ENCODE data around the gene SCLY.
"Not testable (repeated sequence)": the region's sequence is repeated elsewhere in the genome, so short reads cannot be mapped to it uniquely, and the experiment has no call there.

SCLY gene

GRCh38 chr2:238025741-238026360 is 35.0 kb upstream of the SCLY start:
- H3K36me3 ChIP-seq (ENCODE audit: control insufficient read depth in 1 of 2, insufficient read depth in 2 of 2, low read length in 2 of 2): peaks cover 7 to 42% of the 10 kb centered on the region in 2 donors

DNA sequence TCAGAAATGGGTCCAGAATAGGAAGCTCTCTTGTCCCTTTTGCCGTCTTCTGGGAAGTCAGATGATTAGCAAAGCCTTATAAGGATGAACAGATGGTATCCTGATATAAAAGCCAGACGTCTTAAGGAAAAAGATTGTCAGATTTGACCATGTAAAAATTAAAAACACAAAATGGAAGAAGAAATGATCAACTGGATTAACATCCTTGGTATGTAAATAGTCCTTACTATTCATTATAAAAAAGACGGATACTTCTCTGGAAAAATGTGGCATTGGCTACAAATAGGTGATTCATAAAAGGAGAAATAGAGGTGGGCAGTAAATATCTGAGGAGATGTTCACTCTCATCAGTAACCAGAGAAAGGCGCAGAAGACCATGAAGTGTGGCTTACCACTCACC is 33.7 kb upstream of the SCLY start:
- Histone ChIP-seq H3K27me3 (ENCODE audit: control insufficient read depth in 1 of 2, insufficient read depth in 2 of 2, low read length in 2 of 2) (no peaks in the 10 kb centered on the region), H3K36me3 (ENCODE audit: control insufficient read depth in 1 of 2, insufficient read depth in 2 of 2, low read length in 2 of 2) (peaks cover 11 to 48% of the 10 kb centered on the region in 2 donors)

More at GRCh38 chr2:238025741-238026360, 35.0 kb upstream of the SCLY start:
- Histone ChIP-seq H3K27me3 (ENCODE audit: control insufficient read depth in 1 of 2, insufficient read depth in 2 of 2, low read length in 2 of 2) (no peaks in the 10 kb centered on the region), H3K27ac (ENCODE audit: low read depth, low read length) (no peak overlapping the region), H3K4me3 (ENCODE audit: low read depth in 1 of 2, low read length in 2 of 2) (no peak overlapping the region), H3K9ac (ENCODE audit: low read depth in 1 of 2, low read length in 2 of 2) (no peak overlapping the region), H3K4me1 (ENCODE audit: control insufficient read depth in 1 of 2, insufficient read depth in 2 of 2, low read length in 2 of 2) (no peaks in the 10 kb centered on the region), H3K9me3 (ENCODE audit: control insufficient read depth in 1 of 2, low read length in 2 of 2) (no peaks in the 10 kb centered on the region)

DNA sequence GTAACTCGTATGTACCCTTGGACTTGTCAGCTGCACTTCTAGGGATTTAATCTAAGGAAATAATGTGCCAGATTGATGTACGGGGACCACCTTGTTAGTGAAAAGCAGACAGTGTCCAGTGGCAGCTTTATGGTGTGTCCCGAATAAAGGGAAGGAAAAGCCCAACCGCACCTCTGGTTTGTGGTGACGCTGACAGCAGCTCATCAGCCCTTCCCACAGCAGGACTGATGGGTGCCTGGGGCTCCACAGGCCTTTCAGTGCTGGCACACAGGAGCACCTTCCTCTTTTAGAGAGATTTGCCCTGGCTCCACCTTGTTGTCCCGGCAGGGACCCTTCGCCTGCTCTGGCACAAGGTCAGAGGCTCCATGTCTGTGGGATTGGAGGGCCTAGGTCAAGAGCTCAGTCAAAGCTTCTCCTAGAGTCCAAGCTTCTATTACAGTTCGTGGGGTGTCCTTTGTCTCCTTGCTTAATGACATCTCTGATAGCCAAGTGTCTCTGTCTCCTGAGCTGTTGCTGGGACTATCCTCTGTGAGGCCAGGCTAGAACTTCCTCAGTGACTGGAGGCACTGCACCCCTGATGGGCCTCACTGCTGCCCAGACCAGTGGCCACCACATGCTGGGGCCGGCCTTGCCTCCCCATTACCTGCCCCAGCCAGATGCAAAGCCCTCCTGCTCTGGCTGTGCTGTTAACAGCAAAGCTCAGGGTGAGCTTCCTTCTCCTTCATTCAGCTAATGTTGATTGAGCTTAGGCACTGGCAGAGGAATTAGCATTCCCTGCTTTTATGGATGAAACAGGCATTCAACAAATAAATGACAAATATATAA is 33.0 kb upstream of the SCLY start:
- Histone ChIP-seq H3K36me3 (ENCODE audit: control insufficient read depth in 1 of 2, insufficient read depth in 2 of 2, low read length in 2 of 2) (peaks cover 11 to 53% of the 10 kb centered on the region in 2 donors), H3K27ac (ENCODE audit: low read depth, low read length) (no peak overlapping the region), H3K4me3 (ENCODE audit: low read depth in 1 of 2, low read length in 2 of 2) (no peak overlapping the region), H3K9me3 (ENCODE audit: control insufficient read depth in 1 of 2, low read length in 2 of 2) (no peaks in the 10 kb centered on the region), H3K9ac (ENCODE audit: low read depth in 1 of 2, low read length in 2 of 2) (no peak overlapping the region), H3K27me3 (ENCODE audit: control insufficient read depth in 1 of 2, insufficient read depth in 2 of 2, low read length in 2 of 2) (no peaks in the 10 kb centered on the region), H3K4me1 (ENCODE audit: control insufficient read depth in 1 of 2, insufficient read depth in 2 of 2, low read length in 2 of 2) (no peaks in the 10 kb centered on the region)

More for the DNA sequence above, 33.7 kb upstream of the SCLY start:
- no peaks in the 10 kb centered on the region for H3K4me1 ChIP-seq (ENCODE audit: control insufficient read depth in 1 of 2, insufficient read depth in 2 of 2, low read length in 2 of 2)
- H3K9me3 ChIP-seq (ENCODE audit: control insufficient read depth in 1 of 2, low read length in 2 of 2): no peaks in the 10 kb centered on the region
- no peak overlapping the region for H3K9ac ChIP-seq (ENCODE audit: low read depth in 1 of 2, low read length in 2 of 2)
- H3K4me3 ChIP-seq (ENCODE audit: low read depth in 1 of 2, low read length in 2 of 2): no peak overlapping the region
- H3K27ac ChIP-seq (ENCODE audit: low read depth, low read length): no peak overlapping the region

- H3K4me1 ChIP-seq (ENCODE audit: control insufficient read depth in 1 of 2, insufficient read depth in 2 of 2, low read length in 2 of 2): no peaks in the 10 kb centered on the region
These were observed 30.9 kb upstream of the SCLY start for GRCh38 chr2:238029853-238030252.

GRCh38 chr2:238030422-238031155 is 30.2 kb upstream of the SCLY start:
- Histone ChIP-seq H3K36me3 (ENCODE audit: control insufficient read depth in 1 of 2, insufficient read depth in 2 of 2, low read length in 2 of 2) (peaks cover 11 to 52% of the 10 kb centered on the region in 2 donors), H3K9me3 (ENCODE audit: control insufficient read depth in 1 of 2, low read length in 2 of 2) (no peaks in the 10 kb centered on the region), H3K4me1 (ENCODE audit: control insufficient read depth in 1 of 2, insufficient read depth in 2 of 2, low read length in 2 of 2) (no peaks in the 10 kb centered on the region), H3K27ac (ENCODE audit: low read depth, low read length) (no peak overlapping the region), H3K27me3 (ENCODE audit: control insufficient read depth in 1 of 2, insufficient read depth in 2 of 2, low read length in 2 of 2) (no peaks in the 10 kb centered on the region), H3K4me3 (ENCODE audit: low read depth in 1 of 2, low read length in 2 of 2) (no peak overlapping the region), H3K9ac (ENCODE audit: low read depth in 1 of 2, low read length in 2 of 2) (no peak overlapping the region)

More at GRCh38 chr2:238029853-238030252, 30.9 kb upstream of the SCLY start:
- H3K27ac ChIP-seq (ENCODE audit: low read depth, low read length): no peak overlapping the region
- peaks cover 11 to 55% of the 10 kb centered on the region in 2 donors for H3K36me3 ChIP-seq (ENCODE audit: control insufficient read depth in 1 of 2, insufficient read depth in 2 of 2, low read length in 2 of 2)
- H3K27me3 ChIP-seq (ENCODE audit: control insufficient read depth in 1 of 2, insufficient read depth in 2 of 2, low read length in 2 of 2): no peaks in the 10 kb centered on the region
- H3K4me3 ChIP-seq (ENCODE audit: low read depth in 1 of 2, low read length in 2 of 2): no peak overlapping the region
- H3K9me3 ChIP-seq (ENCODE audit: control insufficient read depth in 1 of 2, low read length in 2 of 2): no peaks in the 10 kb centered on the region
- no peak overlapping the region for H3K9ac ChIP-seq (ENCODE audit: low read depth in 1 of 2, low read length in 2 of 2)

DNA sequence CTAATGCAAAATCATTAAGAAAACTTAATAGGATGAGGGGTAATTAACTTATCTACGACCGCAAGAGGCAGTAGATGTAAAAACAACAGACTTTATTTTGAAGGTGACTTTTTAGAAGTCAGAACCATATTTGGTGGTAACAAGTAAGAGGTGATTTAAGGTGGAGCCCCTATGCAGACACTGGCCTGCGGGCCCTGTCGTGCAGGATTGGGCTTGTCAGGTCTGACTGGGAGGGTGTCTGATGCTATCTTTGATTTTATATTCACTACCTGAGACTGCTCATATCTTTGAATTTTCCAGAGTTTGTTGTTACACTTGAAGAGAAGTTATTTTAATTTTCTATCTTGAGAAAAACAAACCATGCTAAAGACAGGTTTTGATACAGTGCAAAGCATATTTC is 29.1 kb upstream of the SCLY start:
- no peaks in the 10 kb centered on the region for H3K27me3 ChIP-seq (ENCODE audit: control insufficient read depth in 1 of 2, insufficient read depth in 2 of 2, low read length in 2 of 2)
- no peak overlapping the region for H3K27ac ChIP-seq (ENCODE audit: low read depth, low read length)
- no peak overlapping the region for H3K4me3 ChIP-seq (ENCODE audit: low read depth in 1 of 2, low read length in 2 of 2)
- H3K9ac ChIP-seq (ENCODE audit: low read depth in 1 of 2, low read length in 2 of 2): no peak overlapping the region
- no peaks in the 10 kb centered on the region for H3K9me3 ChIP-seq (ENCODE audit: control insufficient read depth in 1 of 2, low read length in 2 of 2)
- H3K4me1 ChIP-seq (ENCODE audit: control insufficient read depth in 1 of 2, insufficient read depth in 2 of 2, low read length in 2 of 2): no peaks in the 10 kb centered on the region
- H3K36me3 ChIP-seq (ENCODE audit: control insufficient read depth in 1 of 2, insufficient read depth in 2 of 2, low read length in 2 of 2): peaks cover 11 to 58% of the 10 kb centered on the region in 2 donors

DNA sequence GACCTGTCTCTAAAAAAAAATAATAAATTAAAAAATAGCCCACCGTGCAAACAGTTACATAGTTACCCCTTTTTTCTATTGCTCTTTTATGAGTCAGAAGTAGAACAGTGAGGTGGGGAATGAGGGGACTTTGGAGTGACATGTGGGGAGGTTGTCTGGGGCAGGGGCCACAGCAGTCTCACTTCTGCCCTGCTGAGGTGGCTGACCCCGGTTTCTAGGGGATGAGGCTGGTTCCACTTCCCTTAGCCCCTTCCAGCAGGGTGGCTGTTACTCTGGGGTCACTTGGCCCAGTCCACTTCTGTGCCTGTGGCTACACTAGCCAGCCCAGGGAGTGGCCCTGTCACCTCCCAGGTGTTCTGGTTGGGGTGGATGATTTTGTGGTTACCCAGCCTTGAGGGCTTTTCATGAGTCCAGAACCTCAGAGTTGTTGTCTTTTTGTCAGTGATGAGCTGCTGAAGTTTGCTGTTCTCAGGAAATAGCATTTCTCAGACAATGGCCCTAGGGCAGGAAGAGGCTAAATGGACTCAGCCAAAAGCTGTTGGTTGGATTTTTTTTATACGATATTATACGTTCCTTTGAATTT is 28.0 kb upstream of the SCLY start:
- no peak overlapping the region for H3K4me3 ChIP-seq (ENCODE audit: low read depth in 1 of 2, low read length in 2 of 2)
- H3K27me3 ChIP-seq (ENCODE audit: control insufficient read depth in 1 of 2, insufficient read depth in 2 of 2, low read length in 2 of 2): no peaks in the 10 kb centered on the region
- H3K27ac ChIP-seq (ENCODE audit: low read depth, low read length): no peak overlapping the region
- no peak overlapping the region for H3K9ac ChIP-seq (ENCODE audit: low read depth in 1 of 2, low read length in 2 of 2)
- H3K36me3 ChIP-seq (ENCODE audit: control insufficient read depth in 1 of 2, insufficient read depth in 2 of 2, low read length in 2 of 2): peaks cover 11 to 59% of the 10 kb centered on the region in 2 donors
- H3K9me3 ChIP-seq (ENCODE audit: control insufficient read depth in 1 of 2, low read length in 2 of 2): no peaks in the 10 kb centered on the region
- H3K4me1 ChIP-seq (ENCODE audit: control insufficient read depth in 1 of 2, insufficient read depth in 2 of 2, low read length in 2 of 2): no peaks in the 10 kb centered on the region

- not testable (repeated sequence) for H3K4me1 ChIP-seq (ENCODE audit: control insufficient read depth in 1 of 2, insufficient read depth in 2 of 2, low read length in 2 of 2); H3K9me3 ChIP-seq (ENCODE audit: control insufficient read depth in 1 of 2, low read length in 2 of 2); H3K27ac ChIP-seq (ENCODE audit: low read depth, low read length); H3K4me3 ChIP-seq (ENCODE audit: low read depth in 1 of 2, low read length in 2 of 2); H3K9ac ChIP-seq (ENCODE audit: low read depth in 1 of 2, low read length in 2 of 2); H3K27me3 ChIP-seq (ENCODE audit: control insufficient read depth in 1 of 2, insufficient read depth in 2 of 2, low read length in 2 of 2)
- H3K36me3 ChIP-seq (ENCODE audit: control insufficient read depth in 1 of 2, insufficient read depth in 2 of 2, low read length in 2 of 2): peaks cover 13 to 63% of the 10 kb centered on the region in 2 donors
These were observed 26.8 kb upstream of the SCLY start for GRCh38 chr2:238033991-238034390.

DNA sequence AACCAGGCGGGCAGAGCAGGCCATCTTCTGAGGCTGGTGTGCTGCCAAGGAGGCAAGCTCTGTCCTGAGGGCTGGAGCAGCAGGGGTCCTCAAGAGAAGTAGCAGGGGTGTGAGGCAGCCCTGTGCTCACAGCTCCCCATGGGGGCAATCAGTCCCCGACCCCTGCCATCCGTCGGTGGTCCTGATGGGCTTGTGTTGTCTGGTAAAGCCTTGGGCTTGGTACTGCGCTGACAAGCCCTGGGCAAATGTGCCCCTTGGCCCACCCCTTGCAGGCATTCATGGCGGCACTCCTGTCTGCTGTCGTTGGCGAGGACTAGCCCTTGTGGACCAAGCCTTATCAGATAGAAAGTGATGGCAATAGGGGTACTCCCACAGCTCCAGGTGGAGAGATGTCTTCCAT is 22.6 kb upstream of the SCLY start:
- H3K36me3 ChIP-seq (ENCODE audit: control insufficient read depth in 1 of 2, insufficient read depth in 2 of 2, low read length in 2 of 2): peaks cover 10 to 70% of the 10 kb centered on the region in 2 donors

More for the DNA sequence above, 22.6 kb upstream of the SCLY start:
- Histone ChIP-seq H3K27ac (ENCODE audit: low read depth, low read length) (no peak overlapping the region), H3K27me3 (ENCODE audit: control insufficient read depth in 1 of 2, insufficient read depth in 2 of 2, low read length in 2 of 2) (no peaks in the 10 kb centered on the region), H3K9me3 (ENCODE audit: control insufficient read depth in 1 of 2, low read length in 2 of 2) (no peaks in the 10 kb centered on the region), H3K4me3 (ENCODE audit: low read depth in 1 of 2, low read length in 2 of 2) (no peak overlapping the region), H3K4me1 (ENCODE audit: control insufficient read depth in 1 of 2, insufficient read depth in 2 of 2, low read length in 2 of 2) (no peaks in the 10 kb centered on the region), H3K9ac (ENCODE audit: low read depth in 1 of 2, low read length in 2 of 2) (no peak overlapping the region)
